Calu3 (cell line): Measurements from ENCODE around the gene COPE. TPM values are rescaled to one million over a fixed set of nuclear protein-coding genes. Genes with fewer than 3 reads are reported as not detected.

Source experiments
- BruUV-seq: library from RNA; stranded (reverse); fragments of 400-500 nt; replicated peaks from 2 replicates; lab custom pipeline; 2021; lab: Mats Ljungman, UMichigan
- CTCF ChIA-PET: fragments of 300-600 bp; sonication (Branson Sonifier 250); formaldehyde crosslinking; loops from one replicate; lab custom pipeline; 2022; ENCODE audit warnings: antibody characterized with exemption; lab: Charles Lee
- DNase-seq: peaks from one replicate; pipeline ENCODE4 v3.0.0; 2022
- H3K27ac Mint-ChIP-seq: one replicate; pipeline ENCODE4 v1.8.0; 2022; ENCODE audit warnings: mixed read lengths; ENCODE audit not compliant: unreplicated experiment
- H3K27me3 Mint-ChIP-seq: one replicate; pipeline ENCODE4 v1.8.0; 2022; ENCODE audit warnings: mixed read lengths; ENCODE audit not compliant: unreplicated experiment
- H3K36me3 Mint-ChIP-seq: one replicate; pipeline ENCODE4 v1.8.0; 2022; ENCODE audit warnings: mild to moderate bottlenecking, moderate library complexity, mixed read lengths; ENCODE audit not compliant: insufficient read depth, unreplicated experiment
- H3K4me1 Mint-ChIP-seq: one replicate; pipeline ENCODE4 v1.8.0; 2022; ENCODE audit warnings: mild to moderate bottlenecking, low read depth, mixed read lengths; ENCODE audit not compliant: unreplicated experiment
- H3K4me3 Mint-ChIP-seq: one replicate; pipeline ENCODE4 v1.8.0; 2022; ENCODE audit warnings: mild to moderate bottlenecking, low read depth, moderate library complexity, mixed read lengths; ENCODE audit not compliant: unreplicated experiment
- H3K9me3 Mint-ChIP-seq: one replicate; pipeline ENCODE4 v1.8.0; 2022; ENCODE audit warnings: low read depth, mixed read lengths; ENCODE audit not compliant: unreplicated experiment
- CTCF ChIP-seq: fragments of 200-600 bp; IDR thresholded peaks from one replicate; pipeline ENCODE4 v1.8.0; 2022; ENCODE audit warnings: antibody characterized with exemption; ENCODE audit not compliant: unreplicated experiment
- intact Hi-C: fragments of 100-400 bp; cut with micrococcal nuclease; formaldehyde crosslinking; loops from one replicate; pipeline ENCODE4 v1.10.0; 2022; ENCODE audit not compliant: unreplicated experiment
- total RNA-seq: library from RNA; stranded (reverse); gene quantifications from 2 replicates; pipeline ENCODE4 v1.2.3, GENCODE V29; 2022

Gene COPE
- total RNA-seq, 1 experiment from 2014 or later: 143 TPM

- CTCF ChIA-PET: interaction anchor here (0.5 to 0.6 kb wide), 2 partner anchors 13 to 24 kb away, joined by 3 to 5 read pairs; no protein-coding TSS in a partner anchor
- intact Hi-C loops: no loop called here
- BruUV-seq: no TSS peak
- H3K27me3 Mint-ChIP-seq: no peaks in the 10 kb centered on the region
- TF ChIP-seq CTCF: no peak
- no peak overlapping the region for H3K4me3 Mint-ChIP-seq
- H3K9me3 Mint-ChIP-seq: no peaks in the 10 kb centered on the region
- H3K27ac Mint-ChIP-seq: no peak overlapping the region
- no peak for DNase-seq
- H3K4me1 Mint-ChIP-seq: no peaks in the 10 kb centered on the region
- peaks cover 39% of the 10 kb centered on the region for H3K36me3 Mint-ChIP-seq
Observed at GRCh38 chr19:18850471-18851375, 68.5 kb downstream of the COPE start.

DNA sequence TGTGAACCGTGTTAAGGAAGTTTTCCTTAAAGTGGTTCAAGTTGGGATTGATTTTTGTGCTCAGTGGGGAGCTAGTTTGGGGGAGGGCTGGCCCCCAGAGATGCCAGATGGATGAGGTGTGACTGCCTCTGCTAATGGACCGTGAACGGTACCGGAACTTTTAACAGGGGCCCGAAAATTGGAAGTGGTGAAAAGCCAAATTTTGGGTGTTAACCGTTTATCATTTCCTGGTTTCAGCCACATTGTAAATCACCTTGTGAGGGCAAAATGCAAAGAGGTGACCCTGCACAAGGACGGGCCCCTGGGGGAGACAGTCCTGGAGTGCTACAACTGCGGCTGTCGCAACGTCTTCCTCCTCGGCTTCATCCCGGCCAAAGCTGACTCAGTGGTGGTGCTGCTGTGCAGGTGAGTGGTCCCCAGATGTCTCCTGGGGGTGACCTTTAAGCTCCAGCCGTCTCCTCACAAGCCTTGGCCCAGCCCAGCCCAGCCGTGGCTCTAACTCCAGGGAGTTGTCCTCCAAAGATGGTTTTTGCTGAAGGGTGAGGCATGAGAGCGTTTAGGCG is 69.3 kb downstream of the COPE start:
- Mint-ChIP-seq H3K36me3 (peaks cover 32% of the 10 kb centered on the region), H3K27ac (no peak overlapping the region)

More for the DNA sequence above, 69.3 kb downstream of the COPE start:
- CTCF ChIA-PET: interaction anchor here (0.5 to 0.6 kb wide), 2 partner anchors 14 to 25 kb away, joined by 3 to 5 read pairs; no protein-coding TSS in a partner anchor
- intact Hi-C loops: no loop called here
- TF ChIP-seq CTCF: no peak
- Mint-ChIP-seq H3K27me3 (no peaks in the 10 kb centered on the region), H3K4me1 (no peaks in the 10 kb centered on the region), H3K9me3 (no peaks in the 10 kb centered on the region), H3K4me3 (no peak overlapping the region)
- no TSS peak for BruUV-seq
- no peak for DNase-seq

Other genes starting within 250 kb of the COPE start
- gene CRTC1, start 235.7 kb downstream of the COPE start, total RNA-seq: 8.5 and 9.4 TPM in 2 replicates
- 0.12 TPM in 1 of 2 replicates, not detected in the other for gene COMP, start 128.1 kb downstream of the COPE start, total RNA-seq
- gene UPF1, start 87.4 kb downstream of the COPE start, total RNA-seq: 57.1 and 62.0 TPM in 2 replicates
- 3.6 and 4.4 TPM in 2 replicates for gene CERS1, start 23.2 kb downstream of the COPE start, total RNA-seq
- 34.4 and 37.3 TPM in 2 replicates for gene DDX49, start 328 bp upstream of the COPE start, total RNA-seq
- gene HOMER3, start 21.8 kb upstream of the COPE start, total RNA-seq: 19.0 and 20.2 TPM in 2 replicates
- gene SUGP2, start 114.1 kb upstream of the COPE start, total RNA-seq: 67.1 and 77.2 TPM in 2 replicates
- gene ARMC6, start 114.2 kb upstream of the COPE start, total RNA-seq: 24.0 and 24.6 TPM in 2 replicates
- 5.7 and 7.1 TPM in 2 replicates for gene SLC25A42, start 144.6 kb upstream of the COPE start, total RNA-seq
- gene TMEM161A, start 219.1 kb upstream of the COPE start, total RNA-seq: 24.0 and 28.9 TPM in 2 replicates